Measurements from ENCODE around the gene SRP9.
"Not testable (repeated sequence)": the region's sequence is repeated elsewhere in the genome, so short reads cannot be mapped to it uniquely, and the experiment has no call there.

Gene SRP9

DNA sequence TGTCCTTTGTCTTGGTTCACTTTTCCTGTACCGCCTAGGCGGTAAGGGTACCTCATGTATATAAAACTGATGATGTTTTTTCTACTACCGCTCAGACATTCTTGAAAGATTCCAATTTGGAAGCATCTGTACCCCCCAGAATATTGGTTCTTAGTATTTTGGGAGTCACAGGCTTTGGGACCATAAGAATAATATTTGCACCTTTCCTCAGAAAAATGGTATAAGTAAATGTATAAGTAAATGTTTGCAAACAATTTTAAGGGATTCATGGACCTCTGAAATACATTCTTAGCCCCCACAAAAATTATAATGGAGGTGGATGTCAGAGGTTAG, 677 bp downstream of the SRP9 start:
- DNase-seq = no peak

DNA sequence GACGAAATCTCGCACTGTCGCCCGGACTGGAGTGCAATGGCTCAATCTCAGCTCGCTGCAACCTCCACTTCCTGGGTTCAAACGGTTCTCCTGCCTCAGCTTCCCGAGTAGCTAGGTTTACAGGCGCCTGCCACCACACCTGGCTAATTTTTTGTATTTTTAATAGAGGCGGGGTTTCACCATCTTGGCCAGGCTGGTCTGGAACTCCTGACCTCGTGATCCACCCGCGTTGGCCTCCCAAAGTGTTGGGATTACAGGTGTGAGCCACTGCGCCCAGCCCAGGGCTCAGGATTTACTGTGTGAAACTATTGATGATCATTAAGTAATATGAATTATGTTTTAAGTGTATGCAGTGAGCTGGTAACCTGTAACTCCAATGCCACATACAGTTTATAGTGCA, 1.5 kb downstream of the SRP9 start:
- DNase-seq = not testable (repeated sequence)

- no peak for DNase-seq
These were observed 2.5 kb downstream of the SRP9 start for GRCh38 chr1:225780134-225780533.

DNA sequence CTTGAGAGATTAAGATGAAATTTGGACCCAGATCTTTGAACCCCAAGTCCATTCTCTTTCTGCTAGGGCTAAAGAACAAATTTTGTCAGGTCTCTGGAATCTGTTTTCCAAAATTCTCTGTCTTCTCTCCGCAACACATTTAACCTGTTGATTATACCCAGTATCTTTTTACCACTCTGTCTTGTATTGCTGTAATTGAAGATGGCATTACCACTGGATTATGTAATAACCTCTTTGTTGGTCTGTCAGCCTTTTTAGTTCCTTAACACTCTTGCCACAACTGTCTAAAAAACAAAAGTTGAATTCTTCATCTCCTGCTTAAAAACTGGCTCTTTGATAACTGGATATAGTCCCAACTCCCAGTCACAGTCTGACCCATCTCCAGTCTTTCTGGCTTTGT, 3.0 kb downstream of the SRP9 start:
- DNase-seq = no peak

GRCh38 chr1:225789142-225789541, 11.5 kb downstream of the SRP9 start:
- not testable (repeated sequence) for DNase-seq

DNA sequence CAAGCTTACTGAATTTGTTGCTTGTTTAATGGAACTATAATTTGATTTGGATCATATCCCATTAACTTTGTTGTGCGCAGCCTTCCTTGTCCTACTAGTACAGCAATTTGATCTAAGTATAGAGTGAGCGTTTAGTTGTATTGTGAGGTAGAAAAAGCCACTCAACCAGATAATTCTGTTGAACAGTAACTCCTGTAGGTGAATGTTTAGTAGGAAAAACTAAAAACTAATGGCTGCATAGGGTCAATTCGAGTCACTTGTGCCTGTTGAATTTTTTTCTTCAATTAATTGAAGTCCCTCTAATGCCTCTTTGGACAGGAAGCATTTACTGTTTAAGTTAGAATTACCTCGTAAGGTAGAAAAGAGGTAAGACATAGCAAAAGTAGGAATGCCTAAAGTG, 17.3 kb downstream of the SRP9 start:
- no peak for DNase-seq

DNA sequence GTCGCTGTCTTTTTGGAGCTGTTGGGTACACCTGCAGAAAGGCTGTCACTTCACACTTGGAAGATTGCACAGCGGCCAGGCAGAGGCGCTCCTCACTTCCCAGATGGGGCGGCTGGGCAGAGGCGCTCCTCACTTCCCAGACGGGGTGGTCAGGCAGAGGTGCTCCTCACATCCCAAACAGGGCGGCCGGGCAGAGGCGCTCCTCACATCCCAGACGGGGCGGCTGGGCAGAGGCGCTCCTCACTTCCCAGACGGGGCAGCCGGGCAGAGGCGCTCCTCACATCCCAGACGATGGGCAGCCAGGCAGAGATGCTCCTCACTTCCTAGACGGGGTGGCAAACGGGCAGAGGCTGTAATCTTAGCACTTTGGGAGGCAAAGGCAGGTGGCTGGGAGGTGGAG, 18.5 kb downstream of the SRP9 start:
- not testable (repeated sequence) for DNase-seq

DNA sequence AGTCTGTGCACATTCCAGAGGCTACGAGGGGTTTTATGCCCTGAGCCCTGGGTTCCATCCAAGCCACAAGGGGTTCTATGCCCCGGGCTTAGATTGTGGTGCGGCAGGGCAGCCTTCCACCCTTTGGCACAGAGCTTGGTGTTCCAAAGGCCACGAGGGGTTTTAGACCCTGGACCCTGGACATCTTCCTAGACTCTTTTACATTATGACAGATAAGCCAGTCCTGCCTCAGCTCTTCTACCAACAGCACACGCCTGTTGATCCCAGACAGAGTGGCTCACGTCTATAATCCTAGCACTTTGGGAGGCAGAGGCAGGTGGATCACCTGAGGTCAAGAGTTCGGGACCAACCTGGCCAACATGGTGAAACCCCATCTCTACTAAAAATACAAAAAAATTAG, 23.5 kb downstream of the SRP9 start:
- not testable (repeated sequence) for DNase-seq

GRCh38 chr1:225806249-225806648, 28.6 kb downstream of the SRP9 start:
- DNase-seq = no peak

DNA sequence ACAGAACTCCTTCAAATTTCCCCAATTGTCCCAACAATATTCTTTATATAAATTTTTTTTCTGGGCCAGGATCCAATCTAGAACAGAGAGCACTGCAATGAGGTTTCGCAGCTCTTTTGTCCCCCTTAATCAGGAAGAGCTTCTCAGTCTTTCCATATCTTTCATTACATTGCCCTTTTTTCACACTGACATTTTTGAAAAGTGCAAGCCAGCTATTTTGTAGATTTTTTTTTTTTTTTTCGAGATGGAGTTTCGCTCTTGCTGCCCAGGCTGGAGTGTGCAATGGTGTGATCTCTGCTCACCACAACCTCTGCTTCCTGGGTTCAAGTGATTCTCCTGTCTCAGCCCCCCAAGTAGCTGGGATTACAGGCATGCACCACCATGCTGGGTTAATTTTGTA, 29.1 kb downstream of the SRP9 start:
- not testable (repeated sequence) for DNase-seq

- no peak for DNase-seq
These were observed 30.5 kb downstream of the SRP9 start for GRCh38 chr1:225808136-225808535.

GRCh38 chr1:225809842-225810578, 32.4 kb downstream of the SRP9 start, which contains the start of gene EPHX1:
EPHX1 (plus strand) TSS chr1:225810124; CDS start chr1:225828730, 18,606 bp downstream.
- peak; percentile 40 for DNase-seq

DNA sequence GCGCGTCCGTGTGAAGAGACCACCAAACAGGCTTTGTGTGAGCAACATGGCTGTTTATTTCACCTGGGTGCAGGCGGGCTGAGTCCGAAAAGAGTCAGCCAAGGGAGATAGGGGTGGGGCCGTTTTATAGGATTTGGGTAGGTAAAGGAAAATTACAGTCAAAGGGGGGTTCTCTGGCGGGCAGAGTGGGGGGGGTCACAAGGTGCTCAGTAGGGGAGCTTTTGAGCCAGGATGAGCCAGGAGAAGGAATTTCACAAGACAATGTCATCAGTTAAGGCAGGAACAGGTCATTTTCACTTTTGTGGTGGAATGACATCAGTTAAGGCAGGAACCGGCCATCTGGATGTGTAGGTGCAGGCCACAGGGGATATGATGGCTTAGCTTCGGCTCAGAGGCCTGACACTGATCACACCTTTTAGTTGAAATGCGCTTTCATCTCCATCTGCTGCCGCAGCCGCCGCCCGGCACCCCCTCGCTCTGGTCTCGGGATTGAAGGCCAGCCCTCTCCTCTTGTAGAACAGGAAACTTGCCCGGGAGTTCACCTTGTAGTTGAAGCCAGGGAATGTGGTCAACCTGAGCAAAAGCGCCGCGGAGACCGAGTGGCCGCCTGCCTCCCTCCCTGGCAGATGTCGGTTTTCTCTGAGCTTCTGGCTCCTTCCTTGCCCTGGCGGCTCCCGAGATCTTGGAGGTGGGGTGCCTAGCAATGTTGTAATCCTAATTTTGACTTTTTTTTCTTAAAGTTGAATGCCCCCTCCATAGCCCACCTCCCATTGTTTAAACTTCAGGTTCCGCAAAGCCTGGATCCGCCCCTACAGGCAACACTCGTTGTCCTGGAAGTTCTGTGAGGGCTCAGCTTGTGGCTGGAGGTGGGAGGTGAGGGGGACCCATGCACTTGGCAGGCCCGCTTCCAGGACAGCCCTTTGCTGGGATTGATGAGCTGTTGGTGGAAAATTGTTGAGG, 33.2 kb downstream of the SRP9 start:
- not testable (repeated sequence) for DNase-seq

DNA sequence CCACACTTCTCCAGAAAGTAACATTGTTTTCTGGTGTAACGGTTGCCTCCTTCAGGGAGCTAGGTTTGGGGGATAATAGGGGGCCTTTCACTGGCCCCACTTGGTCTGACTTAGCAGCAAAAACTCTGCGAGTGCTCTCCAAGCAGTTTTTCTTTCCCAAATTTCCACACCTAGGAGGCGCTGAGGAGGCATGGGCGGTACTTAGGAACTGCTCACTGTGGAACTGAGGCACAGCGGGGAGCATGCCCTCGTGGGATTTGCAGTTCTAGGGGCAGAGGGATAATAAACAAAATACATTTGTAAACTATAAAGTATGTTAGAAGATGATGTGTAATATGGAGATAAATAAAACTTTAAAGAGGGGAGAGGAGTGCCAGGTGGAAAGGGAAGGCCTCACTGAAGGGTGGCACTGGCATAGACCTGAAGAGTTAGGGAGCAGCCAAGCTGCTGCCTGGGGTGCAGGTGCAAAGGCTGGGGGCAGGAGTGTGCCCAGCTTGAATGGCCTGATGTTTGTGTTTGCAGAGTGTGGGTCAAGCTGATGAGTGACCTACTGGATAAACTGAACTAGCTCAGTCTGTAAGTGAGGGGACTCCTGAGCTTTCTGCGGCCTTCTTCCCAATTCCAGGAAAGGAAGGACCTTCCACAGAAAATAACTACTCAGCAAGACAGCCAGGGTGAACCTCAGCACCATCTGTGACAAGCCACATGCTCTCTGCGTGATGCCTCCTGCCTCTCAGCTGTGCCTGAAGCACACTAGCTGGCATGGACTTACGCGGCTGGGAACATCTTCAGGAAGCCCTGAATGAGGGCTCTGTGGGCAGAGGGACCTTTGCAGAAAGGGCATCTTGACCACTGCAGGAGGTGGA, 34.2 kb downstream of the SRP9 start:
- no peak for DNase-seq

DNA sequence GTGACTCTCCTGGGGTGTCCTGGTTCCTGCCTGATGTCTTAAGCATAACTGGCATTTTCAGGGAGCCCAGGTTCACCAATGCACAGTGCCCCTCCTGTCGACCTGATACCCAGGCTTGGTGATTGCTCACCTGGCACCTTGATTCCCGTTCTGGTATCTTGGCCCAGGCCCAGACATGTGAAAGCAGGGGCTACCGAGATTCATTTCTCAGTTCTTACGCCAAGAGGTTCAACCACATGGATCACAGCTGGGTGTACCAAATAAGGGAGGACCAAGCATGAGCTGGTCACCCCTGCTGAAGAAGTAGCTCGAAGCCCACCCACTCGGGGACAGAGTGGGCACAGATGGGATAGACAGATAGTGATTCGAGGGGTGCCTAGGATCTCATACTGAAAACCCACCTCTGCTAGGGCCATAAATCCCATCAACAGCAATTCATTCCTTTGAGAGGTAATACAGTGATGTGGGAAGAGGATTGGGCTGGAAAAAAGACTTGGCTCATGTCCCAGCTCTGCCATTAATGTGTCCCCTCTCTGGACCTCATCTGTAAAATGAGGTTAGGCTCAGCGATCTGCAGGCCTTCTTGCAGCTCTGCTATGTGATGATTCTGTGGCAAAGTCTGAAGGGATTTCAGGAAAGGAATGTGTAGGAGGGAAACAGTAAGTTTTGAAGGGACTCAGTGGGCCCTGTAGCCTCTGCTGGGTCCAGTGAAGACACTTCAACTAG, 35.0 kb downstream of the SRP9 start:
- DNase-seq = no peak

- no peak for DNase-seq
These were observed 35.8 kb downstream of the SRP9 start for GRCh38 chr1:225813214-225813964.

GRCh38 chr1:225814381-225814780, 36.8 kb downstream of the SRP9 start:
- no peak for DNase-seq

GRCh38 chr1:225815090-225815489, 37.5 kb downstream of the SRP9 start:
- not testable (repeated sequence) for DNase-seq

GRCh38 chr1:225815526-225816178, 38.0 kb downstream of the SRP9 start:
- no peak for DNase-seq

DNA sequence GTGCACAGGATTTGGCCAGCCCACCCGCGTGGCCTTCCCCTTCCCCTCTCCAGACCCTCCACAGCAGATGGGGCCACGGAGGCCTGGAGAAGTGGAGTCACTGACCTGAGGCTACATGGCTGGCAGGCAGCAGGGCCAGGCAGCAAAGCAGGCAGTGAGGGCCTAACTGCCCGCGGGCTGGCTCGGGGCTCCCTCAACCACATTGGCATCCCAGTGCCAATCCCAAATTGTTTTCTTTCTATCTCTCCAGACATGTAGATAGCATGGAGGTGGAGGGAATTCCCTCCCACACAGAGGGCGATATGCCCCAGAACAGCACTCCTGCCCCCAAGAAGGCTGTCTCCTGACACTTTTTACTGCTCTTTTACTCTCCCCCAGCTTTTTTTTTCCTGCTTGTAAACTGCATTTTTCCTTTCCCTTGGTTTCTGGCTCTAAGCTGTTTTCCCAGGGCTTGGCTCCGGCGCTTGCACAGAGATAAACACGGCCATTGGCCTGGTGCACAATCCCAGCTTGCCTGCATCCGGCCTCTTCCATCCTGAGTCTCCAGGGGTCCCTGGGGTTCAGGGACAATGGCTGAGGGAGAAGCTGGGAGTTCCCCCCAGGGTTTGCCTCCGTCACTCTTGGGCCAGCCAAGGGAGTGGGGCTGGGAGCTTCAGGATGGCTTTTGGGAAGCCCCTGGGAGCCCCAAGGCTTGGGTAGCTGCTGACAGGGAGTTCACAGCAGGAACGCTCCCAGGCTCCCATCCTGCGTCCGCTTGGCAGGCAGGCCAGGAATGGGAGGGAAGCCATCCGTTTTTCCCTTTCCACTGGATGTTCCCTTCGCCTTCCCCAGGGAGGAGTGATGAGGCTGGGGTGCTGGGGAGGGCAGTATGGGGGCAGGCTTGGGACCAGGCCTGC, 39.3 kb downstream of the SRP9 start:
- DNase-seq = no peak

All from effector CD8-positive, alpha-beta T cell (primary cell).